ENCODE measurements around the gene DRGX.

Gene DRGX

DNA sequence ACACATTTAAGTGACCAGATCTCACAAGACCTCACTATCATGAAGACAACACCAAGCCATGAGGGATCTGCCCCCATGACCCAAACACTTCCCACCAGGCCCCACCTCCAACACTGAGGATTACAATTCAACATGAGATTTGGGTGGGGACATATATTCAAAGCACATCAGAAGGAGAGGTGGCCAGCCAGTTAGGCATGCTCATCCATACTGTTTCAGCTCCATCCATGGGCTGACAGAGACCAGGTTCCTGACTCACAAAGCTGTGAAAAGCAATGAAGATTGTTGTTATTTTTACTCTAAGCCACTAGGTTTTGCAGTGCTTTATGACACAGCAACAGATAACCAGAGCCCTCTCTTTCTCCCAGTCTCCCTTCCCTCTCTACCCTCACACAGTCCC lies 60.9 kb downstream of the DRGX start:
- H3K27me3 ChIP-seq (ENCODE audit: insufficient read depth, poor library complexity, severe bottlenecking), result no peaks in the 10 kb centered on the region

GRCh38 chr10:49333192-49333591 lies 62.7 kb downstream of the DRGX start:
- TF ChIP-seq, protein P1, sequence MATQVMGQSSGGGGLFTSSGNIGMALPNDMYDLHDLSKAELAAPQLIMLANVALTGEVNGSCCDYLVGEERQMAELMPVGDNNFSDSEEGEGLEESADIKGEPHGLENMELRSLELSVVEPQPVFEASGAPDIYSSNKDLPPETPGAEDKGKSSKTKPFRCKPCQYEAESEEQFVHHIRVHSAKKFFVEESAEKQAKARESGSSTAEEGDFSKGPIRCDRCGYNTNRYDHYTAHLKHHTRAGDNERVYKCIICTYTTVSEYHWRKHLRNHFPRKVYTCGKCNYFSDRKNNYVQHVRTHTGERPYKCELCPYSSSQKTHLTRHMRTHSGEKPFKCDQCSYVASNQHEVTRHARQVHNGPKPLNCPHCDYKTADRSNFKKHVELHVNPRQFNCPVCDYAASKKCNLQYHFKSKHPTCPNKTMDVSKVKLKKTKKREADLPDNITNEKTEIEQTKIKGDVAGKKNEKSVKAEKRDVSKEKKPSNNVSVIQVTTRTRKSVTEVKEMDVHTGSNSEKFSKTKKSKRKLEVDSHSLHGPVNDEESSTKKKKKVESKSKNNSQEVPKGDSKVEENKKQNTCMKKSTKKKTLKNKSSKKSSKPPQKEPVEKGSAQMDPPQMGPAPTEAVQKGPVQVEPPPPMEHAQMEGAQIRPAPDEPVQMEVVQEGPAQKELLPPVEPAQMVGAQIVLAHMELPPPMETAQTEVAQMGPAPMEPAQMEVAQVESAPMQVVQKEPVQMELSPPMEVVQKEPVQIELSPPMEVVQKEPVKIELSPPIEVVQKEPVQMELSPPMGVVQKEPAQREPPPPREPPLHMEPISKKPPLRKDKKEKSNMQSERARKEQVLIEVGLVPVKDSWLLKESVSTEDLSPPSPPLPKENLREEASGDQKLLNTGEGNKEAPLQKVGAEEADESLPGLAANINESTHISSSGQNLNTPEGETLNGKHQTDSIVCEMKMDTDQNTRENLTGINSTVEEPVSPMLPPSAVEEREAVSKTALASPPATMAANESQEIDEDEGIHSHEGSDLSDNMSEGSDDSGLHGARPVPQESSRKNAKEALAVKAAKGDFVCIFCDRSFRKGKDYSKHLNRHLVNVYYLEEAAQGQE (IDR thresholded peaks at IDR 0.05; ENCODE audit: insufficient replicate concordance, low read depth), result no peak
- TF ChIP-seq GABPA (IDR thresholded peaks at IDR 0.05; ENCODE audit: low read depth) (no peak), POLR2AphosphoS5 (IDR thresholded peaks at IDR 0.05; ENCODE audit: low read depth) (no peak), SPI1 (IDR thresholded peaks at IDR 0.05; ENCODE audit: borderline replicate concordance, low read depth) (no peak)
- TF ChIP-seq, protein P2, sequence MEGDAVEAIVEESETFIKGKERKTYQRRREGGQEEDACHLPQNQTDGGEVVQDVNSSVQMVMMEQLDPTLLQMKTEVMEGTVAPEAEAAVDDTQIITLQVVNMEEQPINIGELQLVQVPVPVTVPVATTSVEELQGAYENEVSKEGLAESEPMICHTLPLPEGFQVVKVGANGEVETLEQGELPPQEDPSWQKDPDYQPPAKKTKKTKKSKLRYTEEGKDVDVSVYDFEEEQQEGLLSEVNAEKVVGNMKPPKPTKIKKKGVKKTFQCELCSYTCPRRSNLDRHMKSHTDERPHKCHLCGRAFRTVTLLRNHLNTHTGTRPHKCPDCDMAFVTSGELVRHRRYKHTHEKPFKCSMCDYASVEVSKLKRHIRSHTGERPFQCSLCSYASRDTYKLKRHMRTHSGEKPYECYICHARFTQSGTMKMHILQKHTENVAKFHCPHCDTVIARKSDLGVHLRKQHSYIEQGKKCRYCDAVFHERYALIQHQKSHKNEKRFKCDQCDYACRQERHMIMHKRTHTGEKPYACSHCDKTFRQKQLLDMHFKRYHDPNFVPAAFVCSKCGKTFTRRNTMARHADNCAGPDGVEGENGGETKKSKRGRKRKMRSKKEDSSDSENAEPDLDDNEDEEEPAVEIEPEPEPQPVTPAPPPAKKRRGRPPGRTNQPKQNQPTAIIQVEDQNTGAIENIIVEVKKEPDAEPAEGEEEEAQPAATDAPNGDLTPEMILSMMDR (IDR thresholded peaks at IDR 0.05; ENCODE audit: insufficient read depth, low read length), result no peak
- DNase-seq (ENCODE audit: low read depth in 1 of 2, low spot score in 1 of 2), result no peak

More for the DNA sequence above, 60.9 kb downstream of the DRGX start:
- Histone ChIP-seq H3K4me3 (replicated peaks; ENCODE audit: insufficient read depth, low read length) (no peak overlapping the region), H3K27ac (replicated peaks) (no peak overlapping the region)
- no peak for DNase-seq (ENCODE audit: low read depth in 1 of 2, low spot score in 1 of 2)
- TF ChIP-seq GABPA (IDR thresholded peaks at IDR 0.05; ENCODE audit: low read depth) (no peak), POLR2AphosphoS5 (IDR thresholded peaks at IDR 0.05; ENCODE audit: low read depth) (no peak), SPI1 (IDR thresholded peaks at IDR 0.05; ENCODE audit: borderline replicate concordance, low read depth) (no peak)
- TF ChIP-seq, protein P1 (IDR thresholded peaks at IDR 0.05; ENCODE audit: insufficient replicate concordance, low read depth), result no peak
- TF ChIP-seq, protein P2 (IDR thresholded peaks at IDR 0.05; ENCODE audit: insufficient read depth, low read length), result no peak

GRCh38 chr10:49332768-49333167 lies 63.1 kb downstream of the DRGX start:
- TF ChIP-seq SPI1 (IDR thresholded peaks at IDR 0.05; ENCODE audit: borderline replicate concordance, low read depth) (no peak), POLR2AphosphoS5 (IDR thresholded peaks at IDR 0.05; ENCODE audit: low read depth) (no peak), GABPA (IDR thresholded peaks at IDR 0.05; ENCODE audit: low read depth) (no peak)
- TF ChIP-seq, protein P1 (IDR thresholded peaks at IDR 0.05; ENCODE audit: insufficient replicate concordance, low read depth), result no peak
- TF ChIP-seq, protein P2 (IDR thresholded peaks at IDR 0.05; ENCODE audit: insufficient read depth, low read length), result no peak
- DNase-seq (ENCODE audit: low read depth in 1 of 2, low spot score in 1 of 2), result no peak
- Histone ChIP-seq H3K27me3 (ENCODE audit: insufficient read depth, poor library complexity, severe bottlenecking) (no peaks in the 10 kb centered on the region), H3K4me3 (replicated peaks; ENCODE audit: insufficient read depth, low read length) (no peak overlapping the region), H3K27ac (replicated peaks) (no peak overlapping the region)

More at GRCh38 chr10:49333192-49333591, 62.7 kb downstream of the DRGX start:
- Histone ChIP-seq H3K27ac (replicated peaks) (no peak overlapping the region), H3K27me3 (ENCODE audit: insufficient read depth, poor library complexity, severe bottlenecking) (no peaks in the 10 kb centered on the region), H3K4me3 (replicated peaks; ENCODE audit: insufficient read depth, low read length) (no peak overlapping the region)
